ENCODE results near the gene SCN3A. TPM values are rescaled to one million over a fixed set of nuclear protein-coding genes. Genes with fewer than 3 reads are reported as not detected.

Gene SCN3A
- total RNA-seq, 3 donors from 2014 or later, result not detected

Other genes starting within 250 kb of the SCN3A start
- not detected for gene SLC38A11, start 248.5 kb downstream of the SCN3A start, total RNA-seq
- gene SCN2A, start 35.4 kb upstream of the SCN3A start, total RNA-seq, result under 1 TPM in 1 of 3 donors, not detected in 2; 0.05 TPM

Measured in activated T-cell treated with anti-CD3 and anti-CD28 coated beads, Interleukin-2, amount 50 U/mL, for 4 hours (primary cell).